AG10803 (cell line): Measurements from ENCODE around the gene GRB10.

Experiments used
- DNase-seq: peaks from one replicate; pipeline ENCODE4 v3.0.0; 2010; ENCODE audit warnings: low read depth
- H3K4me3 ChIP-seq: 2 replicates; pipeline ENCODE4 v1.5.1; 2011; ENCODE audit warnings: mild to moderate bottlenecking, low read length, control low read depth
- TF ChIP-seq, protein P1 (sequence below): conservative IDR thresholded peaks from 2 replicates; pipeline ENCODE4 v1.5.1; 2011; ENCODE audit warnings: mild to moderate bottlenecking, low read length, control low read depth, inconsistent platforms

The GRB10 gene

DNA sequence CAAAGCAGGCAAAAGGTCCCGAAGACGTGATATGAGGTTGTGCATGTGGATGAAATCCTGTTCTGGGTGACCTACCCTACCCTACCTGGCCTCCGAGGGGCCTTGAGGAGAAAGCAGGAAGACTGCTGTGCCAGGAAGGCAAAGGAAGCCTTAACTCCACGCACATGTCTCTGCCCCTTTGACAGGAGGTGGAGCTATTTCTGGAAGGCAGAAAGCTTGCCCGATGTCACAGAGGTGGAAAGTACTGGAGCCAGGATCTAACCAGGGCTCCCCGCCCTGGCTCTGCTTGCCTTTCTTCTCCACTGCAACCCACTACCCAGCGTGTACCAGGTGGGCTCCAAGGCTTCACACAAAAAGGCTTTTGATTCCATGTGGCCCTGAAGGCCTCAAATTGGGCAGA is 151.1 kb downstream of the GRB10 start:
- TF ChIP-seq, protein P1, sequence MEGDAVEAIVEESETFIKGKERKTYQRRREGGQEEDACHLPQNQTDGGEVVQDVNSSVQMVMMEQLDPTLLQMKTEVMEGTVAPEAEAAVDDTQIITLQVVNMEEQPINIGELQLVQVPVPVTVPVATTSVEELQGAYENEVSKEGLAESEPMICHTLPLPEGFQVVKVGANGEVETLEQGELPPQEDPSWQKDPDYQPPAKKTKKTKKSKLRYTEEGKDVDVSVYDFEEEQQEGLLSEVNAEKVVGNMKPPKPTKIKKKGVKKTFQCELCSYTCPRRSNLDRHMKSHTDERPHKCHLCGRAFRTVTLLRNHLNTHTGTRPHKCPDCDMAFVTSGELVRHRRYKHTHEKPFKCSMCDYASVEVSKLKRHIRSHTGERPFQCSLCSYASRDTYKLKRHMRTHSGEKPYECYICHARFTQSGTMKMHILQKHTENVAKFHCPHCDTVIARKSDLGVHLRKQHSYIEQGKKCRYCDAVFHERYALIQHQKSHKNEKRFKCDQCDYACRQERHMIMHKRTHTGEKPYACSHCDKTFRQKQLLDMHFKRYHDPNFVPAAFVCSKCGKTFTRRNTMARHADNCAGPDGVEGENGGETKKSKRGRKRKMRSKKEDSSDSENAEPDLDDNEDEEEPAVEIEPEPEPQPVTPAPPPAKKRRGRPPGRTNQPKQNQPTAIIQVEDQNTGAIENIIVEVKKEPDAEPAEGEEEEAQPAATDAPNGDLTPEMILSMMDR: no peak
- H3K4me3 ChIP-seq: no peak overlapping the region
- no peak for DNase-seq

DNA sequence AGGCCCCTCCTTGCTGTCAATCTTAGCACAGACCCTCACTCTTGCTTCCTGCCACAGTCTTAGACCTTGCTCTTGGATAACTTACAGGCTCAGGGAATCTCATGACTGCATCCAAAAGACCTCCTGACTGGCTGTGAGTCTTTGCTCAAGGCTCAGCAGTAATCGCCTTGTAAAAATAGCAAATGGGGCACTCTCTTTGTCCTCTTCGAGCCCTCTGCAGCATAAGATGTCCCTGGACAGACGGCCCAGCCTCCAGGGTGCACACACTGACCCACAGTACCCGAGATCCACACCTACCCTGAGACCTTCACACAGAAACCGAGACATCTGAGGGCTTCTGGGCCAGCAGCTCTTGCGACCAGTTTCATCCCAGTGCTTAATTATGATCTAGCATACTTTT is 151.6 kb downstream of the GRB10 start:
- DNase-seq: no peak
- no peak overlapping the region for H3K4me3 ChIP-seq
- TF ChIP-seq, protein P1: no peak

DNA sequence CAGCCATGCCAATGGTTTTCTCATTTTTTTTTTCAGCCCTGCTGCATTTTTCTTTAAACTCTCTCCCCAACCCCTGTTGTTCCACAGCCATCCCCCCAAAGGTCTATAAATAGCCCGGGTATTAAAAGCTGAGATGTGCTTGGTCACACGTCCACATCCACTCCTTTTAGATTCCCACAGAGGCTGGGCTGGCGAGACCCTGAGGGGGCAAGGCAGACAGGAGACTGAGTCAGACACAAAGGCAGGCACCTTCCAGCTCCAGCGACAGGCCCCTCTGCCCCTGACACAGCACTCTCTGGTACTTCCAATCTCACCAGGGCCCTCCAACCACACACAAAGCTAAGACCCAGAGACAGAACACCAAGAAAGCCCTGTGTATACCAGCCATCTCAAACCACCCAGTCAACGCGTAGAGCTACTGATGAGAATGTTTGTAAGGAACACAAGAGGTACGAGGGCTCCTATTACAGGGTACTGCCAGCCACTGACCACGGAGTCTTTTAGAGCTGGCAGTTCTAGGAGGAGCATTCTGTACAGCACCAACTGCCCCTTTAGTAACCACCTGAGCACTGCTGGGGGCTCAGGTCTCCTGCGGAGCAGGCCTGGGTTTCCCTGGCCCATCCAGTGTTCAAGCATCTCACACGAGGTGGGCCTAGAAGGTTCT is 153.3 kb downstream of the GRB10 start:
- TF ChIP-seq, protein P1: no peak
- H3K4me3 ChIP-seq: no peak overlapping the region
- DNase-seq: no peak

DNA sequence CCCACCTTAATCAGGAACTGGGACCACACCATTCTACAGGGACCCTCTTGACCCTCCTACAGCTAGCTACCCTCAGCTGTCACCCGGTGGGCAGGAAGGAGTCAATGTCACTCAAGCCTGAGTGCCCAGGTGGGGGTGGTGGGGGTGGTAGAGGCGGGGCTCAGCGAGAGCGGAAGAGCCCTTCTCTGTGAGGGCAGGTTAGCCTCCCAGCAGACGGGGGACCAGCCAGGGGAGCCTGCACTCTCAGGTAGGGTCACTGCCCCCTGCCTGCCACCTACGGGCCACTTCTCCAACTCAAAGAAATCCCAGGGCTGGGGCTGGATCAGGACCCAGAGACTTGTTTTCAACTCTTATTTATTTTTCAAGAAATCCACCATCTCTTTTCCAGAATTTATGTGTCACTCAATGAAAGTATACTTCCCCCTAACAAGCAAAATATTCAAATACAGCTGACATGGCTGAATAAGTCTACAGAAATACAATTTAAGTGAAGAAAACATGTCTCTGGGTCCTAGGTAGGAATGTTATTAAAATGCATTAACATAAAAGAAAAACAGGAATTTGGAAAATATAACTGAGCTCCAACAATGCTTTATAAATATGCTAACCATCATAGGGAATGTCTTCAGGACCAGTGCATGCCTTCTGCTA is 154.1 kb downstream of the GRB10 start:
- no peak for DNase-seq
- TF ChIP-seq, protein P1: no peak

DNA sequence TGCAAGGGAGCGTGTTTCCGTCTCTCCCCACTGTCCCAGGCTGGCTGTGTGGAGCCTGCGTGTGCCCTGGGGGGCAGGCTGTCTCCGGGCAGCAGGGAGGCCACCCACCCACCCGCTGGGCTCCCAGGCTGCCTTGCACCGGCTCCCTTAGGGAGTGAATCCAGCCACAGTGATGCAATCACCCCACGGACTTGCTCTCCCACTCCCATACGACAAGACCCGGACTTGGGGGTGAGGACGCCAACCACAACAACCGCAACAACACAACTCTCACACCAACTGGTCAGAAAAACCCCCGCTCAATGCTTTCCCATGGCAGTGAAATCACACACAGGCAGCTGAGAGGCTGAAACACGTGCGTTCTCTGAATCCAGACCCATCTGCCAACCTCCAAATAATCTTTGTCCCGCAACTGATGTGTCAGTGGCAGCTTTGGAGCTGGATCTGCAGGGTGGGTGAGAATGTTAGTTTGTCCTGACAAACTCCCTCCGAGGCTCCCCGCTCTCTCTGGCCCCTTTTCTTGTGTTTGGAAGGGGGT is 154.8 kb downstream of the GRB10 start:
- H3K4me3 ChIP-seq: no peak overlapping the region
- no peak for DNase-seq
- TF ChIP-seq, protein P1: no peak

More for the DNA sequence above, 154.1 kb downstream of the GRB10 start:
- no peak overlapping the region for H3K4me3 ChIP-seq

DNA sequence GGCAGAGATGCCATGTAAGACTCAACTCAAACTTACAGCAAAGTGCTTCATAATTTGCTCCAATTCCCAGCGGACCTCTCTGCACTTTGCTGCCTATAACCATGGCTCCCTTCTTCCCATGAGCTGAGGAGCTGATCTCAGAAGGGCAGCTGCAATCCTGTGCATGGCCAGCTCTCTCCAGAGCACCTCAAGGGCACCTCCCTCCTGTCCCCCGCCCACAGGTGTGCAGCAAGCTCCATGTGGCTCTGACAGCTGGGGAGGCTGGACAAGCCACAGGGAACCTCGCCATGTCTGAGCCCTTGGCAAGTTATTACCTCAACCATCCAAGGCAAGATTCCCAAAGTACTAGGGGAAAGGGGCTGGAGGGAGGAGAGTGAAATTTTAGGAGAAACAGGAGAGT is 156.4 kb downstream of the GRB10 start:
- DNase-seq: no peak
- TF ChIP-seq, protein P1: no peak
- no peak overlapping the region for H3K4me3 ChIP-seq

DNA sequence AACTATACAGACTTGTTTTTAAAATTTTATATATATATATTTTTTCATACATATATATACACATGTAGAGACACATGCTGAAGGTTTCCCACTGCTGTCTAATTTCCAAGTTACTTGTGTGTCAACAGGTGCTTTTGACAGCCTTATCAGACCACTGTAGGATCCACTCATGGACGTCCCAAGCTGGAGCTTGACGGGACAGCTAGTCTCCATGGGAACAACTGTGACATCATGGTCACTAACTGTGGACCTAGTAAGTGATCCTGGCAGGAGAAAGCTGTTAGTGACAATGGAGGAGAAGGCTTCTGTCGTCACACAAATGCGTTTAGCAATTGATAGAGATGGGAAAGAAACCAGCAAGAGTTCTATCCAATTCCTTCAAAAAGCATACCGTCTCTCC is 157.3 kb downstream of the GRB10 start:
- TF ChIP-seq, protein P1: no peak
- DNase-seq: no peak
- no peak overlapping the region for H3K4me3 ChIP-seq
